BJ (cell line): ENCODE data around the gene LCE1A. TPM values are rescaled to one million over a fixed set of nuclear protein-coding genes. Genes with fewer than 3 reads are reported as not detected.
A peak's percentile ranks its signal among the peaks of the same experiment; 100 is the strongest.

ENCODE experiments used
- CTCF ChIA-PET: fragments of 350-600 bp; formaldehyde crosslinking; extraction: SDS; loops from one replicate; lab custom pipeline; 2021; ENCODE audit warnings: antibody characterized with exemption, inconsistent platforms; lab: Yijun Ruan, JAX
- POLR2A ChIA-PET: fragments of 300-600 bp; sonication (Branson Sonifier 250); formaldehyde crosslinking; extraction: SDS; loops from one replicate; lab custom pipeline; 2021; ENCODE audit warnings: antibody characterized with exemption; lab: Charles Lee
- DNase-seq: peaks from one replicate; pipeline ENCODE4 v3.0.0-alpha.2; 2011; ENCODE audit warnings: low read depth
- H3K27me3 ChIP-seq: 2 replicates; pipeline ENCODE4 v1.6.0; 2011; ENCODE audit warnings: low read length; ENCODE audit not compliant: control insufficient read depth, insufficient read depth
- H3K36me3 ChIP-seq: 2 replicates; pipeline ENCODE4 v1.5.1; 2011; ENCODE audit warnings: low read length; ENCODE audit not compliant: control insufficient read depth, insufficient read depth
- H3K4me3 ChIP-seq: 2 replicates; pipeline ENCODE4 v1.5.1; 2011; ENCODE audit warnings: low read depth, mild to moderate bottlenecking, control low read depth, low read length
- CTCF ChIP-seq: IDR thresholded peaks from 2 replicates; pipeline ENCODE4 v1.5.1; 2011; ENCODE audit warnings: low read depth, mild to moderate bottlenecking, control low read depth, inconsistent platforms, low read length, moderate library complexity; ENCODE audit not compliant: insufficient read depth
- polyA minus RNA-seq: library from RNA; depleted of rRNA, polyadenylated mRNA; stranded (reverse); fragments of >200 nt; gene quantifications from 2 replicates; pipeline ENCODE4 v1.2.3, GENCODE V29; 2011; rRNA and poly(A)+ RNA removed
- polyA plus RNA-seq: library from polyadenylated mRNA; depleted of rRNA; stranded (reverse); fragments of >200 nt; gene quantifications from 2 replicates; pipeline ENCODE4 v1.2.3, GENCODE V29; 2011; rRNA removed

The LCE1A gene
- polyA plus RNA-seq (not detected in 2 replicates), polyA minus RNA-seq (not detected in 2 replicates)

GRCh38 chr1:152827173-152827572 is at the start of gene LCE1A:
TSS of gene LCE1A (plus strand) at chr1:152827473. CDS start at chr1:152827473, 0 bp downstream.
- POLR2A ChIA-PET: no interaction called here
- TF ChIP-seq CTCF: no peak
- Histone ChIP-seq H3K27me3 (no peaks in the 10 kb centered on the region), H3K4me3 (no peak within 1 kb of the TSS), H3K36me3 (no peaks in the 10 kb centered on the region)
- CTCF ChIA-PET: no interaction called here
- no peak for DNase-seq

- H3K36me3 ChIP-seq: no peaks in the 10 kb centered on the region
- peak; percentile 37; the same call in 1 of the 2 replicates for TF ChIP-seq CTCF
- no peak overlapping the region for H3K4me3 ChIP-seq
- POLR2A ChIA-PET: no interaction called here
- no peaks in the 10 kb centered on the region for H3K27me3 ChIP-seq
- no peak for DNase-seq
- CTCF ChIA-PET: interaction anchor here (1.0 to 1.6 kb wide), 2 partner anchors 25 to 126 kb away, joined by 3 read pairs; no protein-coding TSS in a partner anchor
Measured at GRCh38 chr1:152777510-152778137, 49.6 kb upstream of the LCE1A start.

GRCh38 chr1:152783095-152783494 is 44.2 kb upstream of the LCE1A start:
- CTCF ChIA-PET: no interaction called here
- H3K27me3 ChIP-seq: no peaks in the 10 kb centered on the region
- DNase-seq: no peak
- TF ChIP-seq CTCF: no peak
- no peak overlapping the region for H3K4me3 ChIP-seq
- no peaks in the 10 kb centered on the region for H3K36me3 ChIP-seq
- POLR2A ChIA-PET: no interaction called here

- Histone ChIP-seq H3K36me3 (no peaks in the 10 kb centered on the region), H3K27me3 (no peaks in the 10 kb centered on the region), H3K4me3 (no peak within 1 kb of the TSS)
- no peak for DNase-seq
- no peak for TF ChIP-seq CTCF
- ChIA-PET CTCF (no interaction called here), POLR2A (no interaction called here)
Measured at GRCh38 chr1:152786077-152786476, 41.2 kb upstream of the LCE1A start, which contains the start of gene LCE1E. TSS of gene LCE1E (plus strand) at chr1:152786257. CDS start at chr1:152787300, 1,043 bp downstream.

GRCh38 chr1:152795686-152796085 is 31.6 kb upstream of the LCE1A start:
- no peak for DNase-seq
- Histone ChIP-seq H3K27me3 (no peaks in the 10 kb centered on the region), H3K36me3 (no peaks in the 10 kb centered on the region), H3K4me3 (no peak overlapping the region)
- POLR2A ChIA-PET: no interaction called here
- no peak for TF ChIP-seq CTCF
- CTCF ChIA-PET: interaction anchor here (0.8 kb wide), 1 partner anchor 17 kb away, joined by 3 read pairs; no protein-coding TSS in a partner anchor
